Lower lobe of right lung (tissue), 2 donors: ENCODE measurements around the gene BICDL2. TPM values are rescaled to one million over a fixed set of nuclear protein-coding genes. Genes with fewer than 3 reads are reported as not detected.

ENCODE experiments used
- ATAC-seq, 2 donors: fragments of 200-7000 bp; cut with Tn5 transposase; one replicate each; pipeline ENCODE4 v1.9.1; 2020 to 2022; ENCODE audit warnings: mild to moderate bottlenecking in 2 of 2, moderate library complexity in 2 of 2
- DNase-seq: peaks from one replicate; pipeline ENCODE4 v3.0.0-alpha.2; 2020
- H3K27ac ChIP-seq: fragments of 200-600 bp; one replicate; pipeline ENCODE4 v1.8.0; 2022
- H3K27me3 ChIP-seq: fragments of 200-600 bp; one replicate; pipeline ENCODE4 v1.8.0; 2022; ENCODE audit warnings: low read depth
- H3K36me3 ChIP-seq: fragments of 200-600 bp; one replicate; pipeline ENCODE4 v1.8.0; 2022; ENCODE audit warnings: mild to moderate bottlenecking
- H3K4me1 ChIP-seq: fragments of 200-600 bp; one replicate; pipeline ENCODE4 v1.8.0; 2022
- H3K4me3 ChIP-seq: fragments of 200-600 bp; one replicate; pipeline ENCODE4 v1.8.0; 2022; ENCODE audit warnings: mild to moderate bottlenecking
- H3K9me3 ChIP-seq: fragments of 200-600 bp; one replicate; pipeline ENCODE4 v1.8.0; 2022
- intact Hi-C: fragments of 100-400 bp; cut with DNase I; formaldehyde crosslinking; loops from one replicate; pipeline ENCODE4 v1.11.0; 2022
- total RNA-seq: library from RNA; stranded (reverse); fragmentation: NEBNext Ultra II Directional; extraction: Animal tissue kit (Norgen Biotek cat#: 25700); gene quantifications from one replicate; pipeline ENCODE4 v1.2.1, GENCODE V29; 2021
- TF ChIP-seq, protein P1 (sequence below): fragments of 200-600 bp; IDR thresholded peaks from one replicate; pipeline ENCODE4 v1.8.0; 2022; ENCODE audit warnings: antibody characterized with exemption, mild to moderate bottlenecking
- donor health status: DM: no; HTN: yes; CAD: no; lungs with severe emphysema.

The BICDL2 gene
- total RNA-seq, 1 donor from 2014 or later, result 19.5 TPM

DNA sequence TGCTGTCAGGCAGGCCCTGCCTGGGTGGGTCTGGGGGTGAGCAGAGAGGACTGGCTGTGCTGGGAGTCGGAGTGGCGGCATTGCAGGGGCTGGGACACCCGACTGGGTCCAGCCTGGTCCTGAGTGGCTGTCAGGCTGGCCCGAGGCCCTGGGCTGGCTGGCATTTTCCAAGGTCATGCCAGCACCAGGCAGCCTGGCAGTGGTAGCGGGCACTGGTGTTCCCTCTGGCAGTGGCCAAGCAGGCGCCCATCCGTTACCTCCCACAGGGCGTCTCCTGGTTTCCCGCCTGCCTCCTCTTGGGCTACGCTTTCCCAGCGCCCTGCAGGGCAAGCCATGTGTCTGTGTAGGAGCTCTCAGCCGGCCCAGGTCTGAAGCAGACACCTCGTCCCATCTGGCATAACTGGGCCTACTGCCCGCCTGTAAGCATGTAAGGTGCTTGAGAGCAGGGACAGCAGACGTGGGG is 50.8 kb downstream of the BICDL2 start:
- ATAC-seq (no peak), DNase-seq (no peak)
- Histone ChIP-seq H3K36me3 (no peaks in the 10 kb centered on the region), H3K4me1 (peaks cover 14% of the 10 kb centered on the region), H3K9me3 (no peaks in the 10 kb centered on the region), H3K27ac (no peak overlapping the region), H3K4me3 (no peak overlapping the region), H3K27me3 (peaks cover 9% of the 10 kb centered on the region)
- TF ChIP-seq, protein P1, sequence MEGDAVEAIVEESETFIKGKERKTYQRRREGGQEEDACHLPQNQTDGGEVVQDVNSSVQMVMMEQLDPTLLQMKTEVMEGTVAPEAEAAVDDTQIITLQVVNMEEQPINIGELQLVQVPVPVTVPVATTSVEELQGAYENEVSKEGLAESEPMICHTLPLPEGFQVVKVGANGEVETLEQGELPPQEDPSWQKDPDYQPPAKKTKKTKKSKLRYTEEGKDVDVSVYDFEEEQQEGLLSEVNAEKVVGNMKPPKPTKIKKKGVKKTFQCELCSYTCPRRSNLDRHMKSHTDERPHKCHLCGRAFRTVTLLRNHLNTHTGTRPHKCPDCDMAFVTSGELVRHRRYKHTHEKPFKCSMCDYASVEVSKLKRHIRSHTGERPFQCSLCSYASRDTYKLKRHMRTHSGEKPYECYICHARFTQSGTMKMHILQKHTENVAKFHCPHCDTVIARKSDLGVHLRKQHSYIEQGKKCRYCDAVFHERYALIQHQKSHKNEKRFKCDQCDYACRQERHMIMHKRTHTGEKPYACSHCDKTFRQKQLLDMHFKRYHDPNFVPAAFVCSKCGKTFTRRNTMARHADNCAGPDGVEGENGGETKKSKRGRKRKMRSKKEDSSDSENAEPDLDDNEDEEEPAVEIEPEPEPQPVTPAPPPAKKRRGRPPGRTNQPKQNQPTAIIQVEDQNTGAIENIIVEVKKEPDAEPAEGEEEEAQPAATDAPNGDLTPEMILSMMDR, result no peak
- intact Hi-C loops, result no loop called here

DNA sequence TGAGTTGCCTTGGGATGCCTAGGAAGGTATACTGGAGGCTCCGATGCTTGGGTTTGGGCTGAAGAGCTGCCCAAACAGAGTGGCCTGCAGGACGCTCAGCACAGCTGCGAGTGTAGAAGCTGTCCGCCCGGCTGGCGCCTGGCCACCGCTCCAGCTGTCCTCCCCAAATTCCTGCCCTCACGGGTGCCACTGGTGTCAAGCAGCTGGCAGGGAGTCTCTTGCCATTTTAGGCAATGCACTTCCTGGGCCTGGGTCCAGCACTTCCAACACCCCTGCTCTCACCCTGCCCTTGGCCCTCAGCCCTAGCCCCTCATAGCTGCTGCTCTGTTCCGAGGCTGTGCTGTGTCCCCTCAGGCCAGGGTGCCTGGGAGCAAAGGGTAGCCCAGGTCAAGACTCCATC is 51.3 kb downstream of the BICDL2 start:
- no peak for DNase-seq
- intact Hi-C loops, result no loop called here

DNA sequence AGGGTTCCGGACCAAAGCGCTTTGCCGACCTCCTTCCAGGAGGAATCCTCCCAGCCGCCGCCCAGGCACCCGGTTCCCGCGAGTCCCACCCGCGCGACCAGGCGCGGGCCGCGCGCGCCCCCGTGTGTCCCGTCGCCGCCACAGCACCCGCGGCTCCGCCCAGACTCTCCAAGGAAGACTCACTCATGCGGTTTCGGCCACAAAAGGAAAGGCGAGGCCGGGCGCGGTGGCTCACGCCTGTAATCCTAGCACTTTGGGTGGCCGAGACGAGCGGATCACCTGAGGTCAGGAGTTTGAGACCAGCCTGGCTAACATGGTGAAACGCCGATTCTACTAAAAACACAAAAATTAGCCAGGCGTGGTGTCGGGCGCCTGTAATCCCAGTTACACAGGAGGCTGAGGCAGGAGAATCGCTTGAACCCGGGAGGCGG is 53.0 kb downstream of the BICDL2 start:
- intact Hi-C loops, result no loop called here
- TF ChIP-seq, protein P1, result peak; percentile 95
- no peaks in the 10 kb centered on the region for H3K36me3 ChIP-seq

More for the DNA sequence above, 51.3 kb downstream of the BICDL2 start:
- no peak for ATAC-seq
- H3K9me3 ChIP-seq, result no peaks in the 10 kb centered on the region
- no peak overlapping the region for H3K4me3 ChIP-seq
- no peaks in the 10 kb centered on the region for H3K36me3 ChIP-seq
- H3K4me1 ChIP-seq, result peaks cover 17% of the 10 kb centered on the region
- H3K27me3 ChIP-seq, result peaks cover 9% of the 10 kb centered on the region
- H3K27ac ChIP-seq, result no peak overlapping the region
- TF ChIP-seq, protein P1, result no peak

DNA sequence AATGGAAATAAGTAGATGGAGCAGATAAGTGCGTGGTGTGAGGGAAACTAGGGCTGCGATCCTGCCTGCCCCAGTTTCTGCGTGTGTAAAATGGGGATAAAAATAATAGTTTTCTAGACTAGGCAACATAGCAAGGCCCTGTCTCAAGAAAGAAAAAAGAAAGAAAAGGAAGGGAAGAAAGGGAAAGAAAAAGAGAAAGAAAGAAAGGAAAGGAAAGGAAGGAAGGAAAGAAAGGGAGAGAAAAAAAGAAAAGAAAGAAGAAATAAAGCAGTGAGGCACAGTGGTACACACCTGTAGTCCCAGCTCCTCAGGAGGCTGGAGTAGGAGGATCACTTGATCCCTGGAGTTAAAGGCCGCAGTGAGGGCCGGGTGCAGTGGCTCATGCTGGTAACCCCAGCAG is 54.3 kb downstream of the BICDL2 start:
- Histone ChIP-seq H3K36me3 (no peaks in the 10 kb centered on the region), H3K4me1 (peaks cover 33% of the 10 kb centered on the region), H3K27ac (no peak overlapping the region), H3K4me3 (no peak overlapping the region), H3K27me3 (peaks cover 9% of the 10 kb centered on the region), H3K9me3 (no peaks in the 10 kb centered on the region)
- TF ChIP-seq, protein P1, result no peak
- no peak for DNase-seq
- ATAC-seq, result no peak
- intact Hi-C loops, result no loop called here

More for the DNA sequence above, 53.0 kb downstream of the BICDL2 start:
- H3K9me3 ChIP-seq, result no peaks in the 10 kb centered on the region
- no peak overlapping the region for H3K27ac ChIP-seq
- peak overlapping the region; percentile 37 for H3K4me3 ChIP-seq
- DNase-seq (peak; percentile 88), ATAC-seq (peak; percentile 76 to 78)
- peaks cover 14% of the 10 kb centered on the region for H3K27me3 ChIP-seq
- H3K4me1 ChIP-seq, result peaks cover 26% of the 10 kb centered on the region

DNA sequence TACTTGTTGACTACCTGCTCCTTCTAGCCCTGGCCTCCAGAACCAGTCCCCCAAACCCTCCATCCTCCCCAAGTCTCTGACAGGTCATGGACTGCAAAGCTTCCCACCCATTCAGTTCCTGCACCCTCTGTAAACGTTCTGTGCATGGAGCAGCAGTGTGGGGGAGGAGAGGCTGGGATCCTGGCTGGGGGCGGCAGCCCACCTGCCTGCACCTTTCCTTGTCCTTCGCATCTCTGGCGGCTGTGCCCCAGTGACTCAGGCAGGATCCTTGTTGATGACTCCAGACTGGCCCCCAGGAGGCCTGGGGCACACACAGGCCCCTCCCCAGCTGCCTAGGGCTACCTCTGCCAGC is 54.9 kb downstream of the BICDL2 start:
- no peak for ATAC-seq
- no peak for DNase-seq

More for the DNA sequence above, 54.9 kb downstream of the BICDL2 start:
- H3K4me1 ChIP-seq, result peaks cover 33% of the 10 kb centered on the region
- H3K4me3 ChIP-seq, result no peak overlapping the region
- no peaks in the 10 kb centered on the region for H3K9me3 ChIP-seq
- peaks cover 5% of the 10 kb centered on the region for H3K27me3 ChIP-seq
- intact Hi-C loops, result no loop called here
- no peak overlapping the region for H3K27ac ChIP-seq
- TF ChIP-seq, protein P1, result no peak
- no peaks in the 10 kb centered on the region for H3K36me3 ChIP-seq
